GM21528 (cell line): Measurements from ENCODE around the gene DNAH12.
"Not testable (repeated sequence)": the region's sequence is repeated elsewhere in the genome, so short reads cannot be mapped to it uniquely, and the experiment has no call there.

ENCODE experiments used
- ATAC-seq: cut with Tn5 transposase; IDR thresholded peaks from one replicate; pipeline ENCODE4 v1.9.1; 2021; ENCODE audit warnings: mild to moderate bottlenecking, moderate library complexity; ENCODE audit not compliant: unreplicated experiment, low FRiP score

Gene DNAH12

DNA sequence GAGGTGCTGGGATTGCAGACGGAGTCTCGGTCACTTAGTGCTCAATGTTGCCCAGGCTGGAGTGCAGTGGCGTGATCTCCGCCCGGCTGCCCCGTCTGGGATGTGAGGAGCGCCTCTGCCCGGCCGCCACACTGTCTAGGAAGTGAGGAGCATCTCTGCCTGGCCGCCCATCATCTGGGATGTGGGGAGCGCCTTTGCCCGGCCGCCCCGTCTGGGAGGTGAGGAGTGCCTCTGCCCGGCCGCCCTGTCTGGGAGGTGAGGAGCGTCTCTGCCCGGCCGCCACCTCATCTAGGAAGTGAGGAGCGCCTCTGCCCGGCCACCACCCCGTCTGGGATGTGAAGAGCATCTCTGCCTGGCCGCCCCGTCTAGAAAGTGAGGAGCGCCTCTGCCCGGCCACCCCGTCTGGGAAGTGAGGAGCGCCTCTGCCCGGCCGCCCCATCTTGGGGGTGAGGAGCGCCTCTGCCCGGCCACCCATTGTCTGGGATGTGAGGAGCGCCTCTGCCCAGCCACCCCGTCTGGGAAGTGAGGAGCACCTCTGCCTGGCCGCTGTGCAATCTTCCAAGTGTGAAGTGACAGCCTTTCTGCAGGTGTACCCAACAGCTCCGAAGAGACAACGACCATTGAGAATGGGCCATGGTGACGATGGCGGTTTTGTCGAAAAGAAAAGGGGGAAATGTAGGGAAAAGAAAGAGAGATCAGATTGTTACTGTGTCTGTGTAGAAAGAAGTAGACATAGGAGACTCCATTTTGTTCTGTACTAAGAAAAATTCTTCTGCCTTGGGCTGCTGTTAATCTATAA is 205.7 kb downstream of the DNAH12 start:
- not testable (repeated sequence) for ATAC-seq

DNA sequence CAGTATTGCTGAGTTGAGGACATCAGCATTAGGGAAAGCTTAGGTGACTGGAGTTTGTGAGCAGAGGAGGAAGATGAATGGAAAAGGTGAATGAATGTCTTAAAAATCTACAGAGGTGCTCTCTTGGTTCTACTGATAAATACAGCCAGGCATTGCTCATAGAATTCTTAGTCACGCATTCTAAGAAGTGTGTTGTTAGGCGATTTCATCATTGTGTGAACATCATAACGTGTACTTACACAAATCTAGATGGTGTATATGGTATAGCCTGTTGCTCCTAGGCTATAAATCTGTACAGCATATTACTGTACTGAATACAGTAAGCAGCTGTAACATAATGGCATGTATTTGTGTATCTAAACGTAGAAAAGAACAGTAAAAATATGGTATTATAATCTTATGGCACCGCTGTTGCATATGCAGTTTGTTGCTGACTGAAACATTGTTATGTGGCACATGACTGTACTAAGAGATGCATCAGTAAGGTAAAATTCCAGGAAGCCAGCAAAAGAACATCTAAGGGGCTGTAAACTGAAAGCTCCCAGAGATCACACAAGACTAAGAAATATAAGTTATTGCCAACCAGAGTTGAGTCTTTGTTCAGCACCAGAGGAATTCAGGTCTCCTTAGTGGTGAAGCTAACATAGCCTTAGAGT is 208.7 kb downstream of the DNAH12 start:
- no peak for ATAC-seq

DNA sequence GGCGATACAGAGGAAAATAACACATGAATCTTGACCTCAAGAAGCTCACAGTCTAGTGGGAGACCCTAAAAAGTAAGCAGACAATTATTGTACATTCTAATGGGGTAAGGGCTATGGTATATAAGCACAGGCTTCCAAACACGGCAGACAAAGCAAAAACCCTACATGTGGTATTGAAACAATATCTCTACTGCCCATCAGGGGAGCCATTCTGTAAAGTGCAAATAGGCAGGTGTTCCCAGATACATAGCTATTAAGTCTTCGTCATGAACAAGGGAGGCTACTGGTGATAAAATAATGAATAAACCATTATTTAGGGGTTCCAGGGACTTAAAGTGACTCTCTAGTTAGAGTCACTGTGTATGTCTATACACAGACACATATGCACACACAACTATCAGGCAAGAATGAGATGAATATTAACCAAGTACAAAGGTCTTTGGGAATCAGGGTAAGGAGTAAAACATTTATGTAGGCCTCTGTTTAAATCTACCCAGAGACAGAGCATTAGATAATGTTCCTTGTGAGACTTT is 213.0 kb downstream of the DNAH12 start:
- ATAC-seq: no peak

DNA sequence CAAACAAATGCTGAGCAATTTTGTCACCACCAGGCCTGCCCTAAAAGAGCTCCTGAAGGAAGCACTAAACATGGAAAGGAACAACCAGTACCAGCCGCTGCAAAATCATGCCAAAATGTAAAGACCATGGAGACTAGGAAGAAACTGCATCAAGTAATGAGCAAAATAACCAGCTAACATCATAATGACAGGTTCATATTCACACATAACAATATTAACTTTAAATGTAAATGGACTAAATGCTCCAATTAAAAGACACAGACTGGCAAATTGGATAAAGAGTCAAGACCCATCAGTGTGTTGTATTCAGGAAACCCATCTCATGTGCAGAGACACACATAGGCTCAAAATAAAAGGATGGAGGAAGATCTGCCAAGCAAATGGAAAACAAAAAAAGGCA is 217.6 kb downstream of the DNAH12 start:
- not testable (repeated sequence) for ATAC-seq

DNA sequence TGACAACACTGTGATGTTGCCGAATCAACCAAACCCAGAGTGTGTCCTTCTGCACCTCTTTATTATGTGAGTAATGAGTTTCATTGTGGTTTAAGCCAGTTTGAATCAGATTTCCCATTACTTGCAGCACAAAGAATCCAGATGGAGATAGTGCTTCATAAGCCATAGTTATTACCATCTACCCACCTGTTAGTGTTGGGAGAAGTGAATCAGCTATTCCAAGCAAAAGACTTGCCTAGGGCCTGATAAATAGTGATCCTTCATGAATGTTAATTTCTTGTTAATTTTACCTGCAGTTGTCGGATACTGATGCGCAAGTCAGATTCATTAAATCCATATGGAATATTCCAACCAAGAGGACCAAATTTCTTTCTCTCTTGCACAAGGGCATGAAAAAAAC is 229.9 kb downstream of the DNAH12 start:
- ATAC-seq: no peak

DNA sequence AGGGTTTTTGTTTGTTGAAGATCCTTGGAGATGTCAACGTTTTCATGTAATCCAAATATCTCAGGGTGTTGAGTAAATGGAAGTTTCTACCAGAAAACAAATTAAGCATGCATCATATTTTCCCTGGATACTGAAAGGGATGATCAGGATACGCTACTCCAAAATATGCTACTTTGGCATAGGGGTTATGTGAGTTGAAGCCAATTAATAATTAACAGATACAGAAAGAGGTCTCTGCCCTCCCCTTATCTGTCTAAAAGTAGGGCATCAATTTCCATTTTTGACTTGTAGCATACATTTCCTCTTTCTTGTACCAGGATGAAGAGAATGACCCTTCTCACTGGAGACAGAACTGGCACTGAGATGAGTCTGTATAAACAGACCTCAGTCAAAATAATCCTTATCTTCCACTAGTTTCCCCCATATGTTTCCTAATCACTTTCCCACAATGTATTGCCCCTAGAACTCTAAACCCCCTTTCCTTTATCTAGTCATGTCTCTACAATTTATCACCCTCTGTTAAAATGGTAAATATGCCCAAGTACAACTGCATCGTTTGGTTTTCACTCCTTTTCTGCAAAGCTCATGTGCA is 234.3 kb downstream of the DNAH12 start:
- no peak for ATAC-seq

DNA sequence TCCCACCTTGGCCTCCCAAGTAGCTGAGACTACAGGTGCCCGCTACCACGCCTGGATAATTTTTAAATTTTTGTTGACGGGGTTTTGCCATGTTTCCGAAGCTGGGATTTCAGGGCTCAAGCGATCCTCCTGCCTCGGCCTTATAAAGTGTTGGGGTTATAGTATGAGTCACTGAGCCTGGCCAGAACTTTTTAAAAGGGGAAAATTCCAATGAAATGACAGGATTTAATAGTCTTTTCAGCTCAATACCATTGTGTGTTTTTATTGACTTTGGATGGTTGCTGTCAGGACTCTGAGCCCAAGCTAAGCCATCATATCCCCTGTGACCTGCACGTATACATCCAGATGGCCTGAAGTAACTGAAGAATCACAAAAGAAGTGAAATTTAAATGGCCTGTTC is 240.6 kb downstream of the DNAH12 start:
- ATAC-seq: not testable (repeated sequence)

DNA sequence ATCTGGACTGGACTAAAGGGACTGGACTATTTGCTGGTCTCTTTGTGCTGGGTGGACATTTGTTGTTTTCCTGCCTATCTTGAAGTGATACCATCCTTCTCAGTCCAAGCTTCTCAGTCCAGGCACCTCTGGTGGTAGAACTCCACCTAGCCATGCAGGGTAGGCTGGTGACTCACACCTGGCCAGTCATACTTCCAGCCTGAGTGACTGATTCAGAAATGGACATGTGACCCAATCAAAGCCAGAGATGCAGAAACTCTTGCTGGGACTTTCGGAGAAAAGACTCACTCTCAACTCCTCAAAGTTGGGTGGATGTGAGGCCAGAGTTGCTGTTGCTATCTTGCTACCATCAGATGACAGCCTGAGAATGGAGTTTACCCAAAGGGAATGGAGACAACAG is 246.1 kb downstream of the DNAH12 start:
- no peak for ATAC-seq

DNA sequence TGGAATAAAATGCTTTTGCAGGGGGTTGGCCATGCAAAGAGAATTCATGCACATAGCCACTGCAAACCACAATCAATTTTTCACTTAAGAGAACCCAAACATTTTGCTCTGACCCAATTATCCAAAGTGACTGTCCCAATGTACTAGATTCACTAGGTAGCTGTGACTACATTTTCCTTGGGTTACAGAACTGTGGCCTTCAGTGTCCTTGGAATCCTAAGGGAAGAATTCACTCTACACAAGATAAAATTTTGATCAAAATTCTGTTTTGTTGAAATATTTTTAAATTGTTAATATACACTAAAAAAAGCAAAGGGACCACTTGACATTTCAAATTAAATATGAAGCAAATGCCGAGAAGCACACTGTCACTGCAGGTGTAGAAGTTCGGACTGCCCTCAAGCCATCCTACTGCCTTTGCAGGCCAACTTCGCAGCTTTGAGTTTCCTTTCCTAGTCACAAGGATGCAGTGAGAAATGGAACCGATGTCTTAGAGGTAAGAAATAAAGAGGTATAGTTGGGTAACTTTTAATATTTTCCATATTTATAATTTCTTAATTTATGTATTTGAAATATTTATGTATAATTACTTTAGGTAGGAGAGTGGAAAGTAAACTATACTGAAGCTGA is 251.1 kb downstream of the DNAH12 start:
- ATAC-seq: no peak

DNA sequence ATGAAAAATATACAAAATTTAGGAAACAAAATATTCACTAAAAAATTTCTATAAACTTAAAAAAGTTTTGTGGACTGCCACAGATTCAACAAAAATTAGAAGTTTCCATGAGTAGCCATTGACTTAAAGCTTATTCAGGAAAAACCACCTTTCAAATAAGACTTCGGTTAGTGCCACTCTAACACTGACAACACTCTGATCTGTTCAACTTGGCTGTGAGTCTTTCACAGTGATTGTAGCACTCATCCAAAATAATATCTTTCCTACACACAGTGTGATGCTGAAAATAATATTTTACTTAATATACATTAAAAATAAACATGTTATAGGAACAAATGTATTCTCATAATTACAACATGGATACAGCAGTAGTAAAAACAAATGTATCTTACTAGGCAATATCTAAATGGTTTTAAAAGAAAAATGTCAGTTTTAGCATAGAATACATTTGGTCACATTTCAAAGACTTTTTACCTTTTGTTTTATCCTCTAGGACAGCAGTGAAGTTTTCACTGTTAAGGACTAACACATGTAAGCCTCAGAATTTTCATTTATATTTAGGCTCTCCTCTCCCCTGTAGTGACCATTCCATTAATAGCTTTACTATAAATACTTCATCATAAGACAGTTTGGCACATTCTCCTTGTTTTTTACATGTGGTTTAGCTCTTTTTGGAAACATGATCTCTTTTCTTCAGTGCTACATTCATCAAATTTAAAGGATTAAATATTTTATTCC is 251.8 kb downstream of the DNAH12 start, which contains the start of gene ASB14:
TSS of gene ASB14 (minus strand) at position 527 of the 738 bp plus-strand sequence. CDS start 652 bp downstream, outside the sequence.
- ATAC-seq: no peak

DNA sequence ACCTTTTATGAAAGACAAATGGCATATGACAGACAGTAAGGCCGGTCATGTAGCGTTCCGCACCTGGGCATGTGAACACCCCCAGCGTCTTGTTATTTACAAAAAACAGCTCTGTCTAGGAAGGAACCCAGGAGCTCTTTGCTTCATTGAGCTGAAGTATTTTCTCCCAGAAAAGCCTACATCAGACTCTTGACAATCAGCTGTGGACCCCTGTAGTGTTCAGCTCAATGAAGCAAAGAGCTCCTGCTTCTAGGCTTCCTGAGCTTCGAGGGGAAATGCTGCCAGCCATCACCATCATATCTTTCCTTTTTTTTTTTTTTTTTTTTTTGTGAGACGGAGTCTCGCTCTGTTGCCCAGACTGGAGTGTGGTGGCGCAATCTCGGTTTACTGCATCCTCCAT is 255.7 kb downstream of the DNAH12 start:
- ATAC-seq: no peak

DNA sequence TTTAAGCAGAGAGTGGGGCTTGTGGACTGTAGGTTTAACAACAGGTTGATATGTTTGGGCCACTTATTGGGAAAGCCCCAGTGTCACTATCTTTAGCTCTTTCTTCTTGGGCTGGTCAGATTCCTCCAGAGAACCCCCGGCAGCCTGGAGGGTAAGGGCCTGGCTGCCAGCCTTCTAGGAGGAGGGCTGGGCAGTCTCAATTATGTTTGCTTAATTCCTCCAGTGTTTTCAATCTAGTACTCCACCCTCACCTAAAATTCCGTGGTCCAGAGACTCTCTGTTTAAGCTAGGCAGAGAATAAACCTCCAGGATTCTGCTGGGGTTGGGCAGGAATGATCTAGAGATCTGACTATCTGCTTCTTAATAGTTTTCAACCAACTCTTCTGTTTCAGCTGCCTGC is 256.9 kb downstream of the DNAH12 start:
- no peak for ATAC-seq

DNA sequence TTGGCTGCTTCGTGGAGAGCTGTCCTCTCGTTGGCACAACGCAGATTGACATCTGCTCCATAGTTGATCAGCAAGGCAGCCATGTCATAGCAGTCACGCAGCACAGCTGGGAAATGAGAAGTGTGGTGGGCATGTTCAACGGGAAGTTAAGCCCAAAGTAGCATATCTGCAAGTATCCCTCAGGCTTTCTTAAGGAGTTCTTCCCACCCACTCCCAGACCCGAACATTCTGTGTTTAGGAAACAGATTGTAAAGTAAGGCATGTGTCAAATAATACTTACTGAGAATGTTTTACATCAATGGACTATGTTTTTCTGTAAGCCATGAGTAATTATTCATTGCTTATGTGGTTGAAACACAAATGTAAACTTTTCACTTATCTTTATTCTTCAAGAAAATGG is 260.8 kb downstream of the DNAH12 start:
- no peak for ATAC-seq

DNA sequence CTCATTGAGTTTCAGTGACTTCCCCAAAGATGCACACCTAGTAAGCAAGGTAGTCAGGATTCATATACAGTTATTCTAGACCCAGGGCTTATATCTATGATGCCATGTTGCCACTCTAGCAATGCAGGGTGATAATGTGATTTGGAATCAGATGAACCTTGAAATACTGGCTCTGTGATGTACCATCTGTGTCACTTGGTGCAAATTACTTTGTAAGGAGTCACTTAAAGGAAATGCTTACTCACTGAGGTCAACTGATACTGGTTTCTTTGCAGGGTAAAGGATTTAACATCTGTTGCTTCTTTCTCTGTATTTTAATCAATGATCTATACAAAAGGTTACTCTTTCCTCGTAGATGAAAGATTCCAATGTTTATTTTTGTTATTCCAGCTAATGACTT is 262.4 kb downstream of the DNAH12 start:
- no peak for ATAC-seq

DNA sequence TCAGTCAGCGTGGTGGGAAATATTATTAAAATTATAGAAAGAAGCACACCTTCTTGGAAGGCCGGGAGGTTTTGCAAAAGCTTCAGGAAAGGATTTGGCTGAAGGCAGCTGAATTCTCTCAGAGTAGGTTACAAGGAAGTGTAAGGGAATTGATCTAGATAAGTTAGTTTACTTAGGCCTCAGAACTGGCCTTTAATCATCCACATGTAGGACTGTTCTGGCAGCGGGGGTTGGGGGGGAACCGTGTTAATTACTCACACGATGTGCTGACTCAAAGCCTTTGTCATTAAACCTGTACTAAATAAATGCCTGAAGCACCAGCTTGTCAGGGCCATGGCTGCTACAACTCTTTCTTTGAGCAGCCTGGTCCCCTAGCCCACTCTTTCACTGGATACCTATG is 264.5 kb downstream of the DNAH12 start:
- ATAC-seq: no peak

DNA sequence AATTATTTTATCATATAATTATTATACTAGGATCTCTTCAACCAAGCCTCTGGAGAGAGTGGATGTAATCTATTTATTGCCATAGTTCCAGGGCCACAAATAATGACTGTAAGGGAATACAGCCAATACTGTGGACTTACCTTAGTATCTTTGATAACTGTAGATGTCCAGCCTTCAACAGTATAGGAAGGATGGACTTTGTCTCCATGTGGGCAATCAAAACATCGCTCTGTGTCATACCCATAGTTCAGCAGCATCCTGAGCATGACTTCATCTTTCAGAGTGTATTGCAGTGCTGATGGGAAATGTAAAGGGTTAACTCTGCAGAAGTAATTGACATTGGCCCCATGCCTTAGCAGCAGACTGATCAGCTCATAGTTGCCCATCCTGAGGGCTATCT is 265.9 kb downstream of the DNAH12 start:
- no peak for ATAC-seq

DNA sequence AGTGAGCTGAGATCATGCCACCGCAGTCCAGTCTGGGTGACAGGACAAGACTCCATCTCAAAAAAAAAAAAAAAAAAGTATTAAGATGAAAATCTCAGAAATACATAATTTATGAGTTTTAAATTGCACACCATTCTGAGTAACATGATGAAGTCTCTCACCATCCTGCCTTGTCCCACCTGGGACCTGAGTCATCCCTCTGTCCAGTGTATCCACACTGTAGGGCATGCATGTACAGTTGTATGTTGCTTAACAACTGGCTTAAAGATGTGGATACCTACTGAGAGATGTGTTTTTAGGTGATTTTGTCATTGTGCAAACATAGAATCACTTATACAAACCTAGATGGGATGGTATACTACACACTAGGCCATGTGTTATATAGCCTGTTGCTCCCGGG is 268.8 kb downstream of the DNAH12 start:
- no peak for ATAC-seq

DNA sequence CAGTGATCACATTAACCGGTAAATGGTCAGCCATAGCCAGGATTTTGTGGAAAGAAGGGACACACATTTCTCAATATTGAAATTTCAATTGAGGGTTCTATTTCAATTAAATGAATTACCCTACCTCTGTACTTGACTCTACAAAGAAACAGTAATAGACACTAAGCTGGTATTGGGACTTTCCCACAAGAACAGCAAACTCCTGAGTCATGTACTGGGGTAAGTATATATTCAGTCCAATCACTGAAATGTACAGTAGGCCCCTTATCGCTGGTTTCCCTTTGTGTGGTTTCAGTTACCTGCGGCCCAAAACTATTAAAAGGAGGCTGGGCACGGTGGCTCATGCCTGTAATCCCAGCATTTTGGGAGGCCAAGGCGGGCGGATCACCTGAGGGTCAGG is 269.3 kb downstream of the DNAH12 start:
- no peak for ATAC-seq

DNA sequence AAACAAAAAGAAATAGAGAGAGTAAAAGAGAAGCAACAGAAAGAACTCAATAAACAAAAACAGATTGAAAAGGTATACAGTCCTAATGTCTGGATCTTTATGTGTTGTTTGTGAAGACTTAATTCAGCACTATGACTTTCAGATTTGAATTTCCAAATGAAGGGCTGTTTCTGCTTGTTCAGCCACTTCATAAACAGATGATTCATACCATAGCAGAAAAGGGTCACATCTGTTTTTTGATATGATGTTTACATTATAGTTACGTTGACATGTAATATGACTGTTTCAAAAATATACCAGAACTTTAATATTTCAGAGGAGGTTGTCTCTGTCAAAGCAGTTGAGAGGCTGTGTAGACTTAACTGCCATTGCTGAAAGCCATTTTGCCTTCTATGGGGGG is 275.7 kb downstream of the DNAH12 start:
- no peak for ATAC-seq

DNA sequence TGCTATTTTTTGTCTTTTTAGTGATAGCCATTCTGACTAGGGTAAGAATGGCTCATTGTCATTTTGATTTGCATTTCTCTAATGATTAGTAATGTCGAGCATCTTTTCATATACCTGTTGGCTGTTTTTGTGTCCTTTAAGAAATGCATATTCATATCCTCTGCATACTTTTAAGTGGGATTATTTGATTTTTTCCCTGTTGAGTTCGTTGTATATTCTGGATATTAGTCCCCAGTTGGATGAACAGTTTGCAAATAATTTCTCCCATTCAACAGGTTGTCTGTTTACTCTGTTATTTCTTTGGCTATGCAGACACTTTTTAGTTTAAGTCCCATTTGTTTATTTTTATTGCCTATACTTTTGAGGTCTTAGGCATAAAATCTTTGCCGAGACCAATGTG is 282.2 kb downstream of the DNAH12 start:
- no peak for ATAC-seq
